22Rv1 (cell line): ENCODE measurements around the gene PRELID3B.
A peak's percentile ranks its signal among the peaks of the same experiment; 100 is the strongest.

Source experiments
- H3K27ac ChIP-seq: fragments of 450-650 bp; 2 replicates; pipeline ENCODE4 v1.5.1; 2017
- CTCF ChIP-seq: fragments of 450-650 bp; IDR thresholded peaks from 2 replicates; pipeline ENCODE4 v1.5.1; 2017; ENCODE audit warnings: mild to moderate bottlenecking
- ZFX ChIP-seq: fragments of 450-650 bp; IDR thresholded peaks from 2 replicates; pipeline ENCODE4 v1.6.1; 2017; ENCODE audit warnings: antibody characterized with exemption, borderline replicate concordance

Gene PRELID3B

GRCh38 chr20:58998656-58999055 is 43.9 kb downstream of the PRELID3B start:
- no peak for TF ChIP-seq CTCF
- no peak for TF ChIP-seq ZFX
- H3K27ac ChIP-seq: no peak overlapping the region

GRCh38 chr20:58997141-58997770 is 45.3 kb downstream of the PRELID3B start:
- H3K27ac ChIP-seq: no peak overlapping the region; the same call in 1 of the 2 replicates
- no peak for TF ChIP-seq ZFX
- TF ChIP-seq CTCF: no peak

GRCh38 chr20:58996226-58996611 is 46.4 kb downstream of the PRELID3B start:
- TF ChIP-seq CTCF: no peak
- no peak for TF ChIP-seq ZFX
- H3K27ac ChIP-seq: peak overlapping the region; percentile 58

- peak overlapping the region; percentile 58 for H3K27ac ChIP-seq
- TF ChIP-seq ZFX (no peak), CTCF (no peak)
These were observed 46.9 kb downstream of the PRELID3B start for GRCh38 chr20:58995461-58996225.

GRCh38 chr20:58994390-58995159 is 48.0 kb downstream of the PRELID3B start:
- no peak for TF ChIP-seq ZFX
- TF ChIP-seq CTCF: no peak
- H3K27ac ChIP-seq: peak overlapping the region; percentile 58

- peak overlapping the region; percentile 58 for H3K27ac ChIP-seq
- no peak for TF ChIP-seq CTCF
- TF ChIP-seq ZFX: no peak
These were observed 49.0 kb downstream of the PRELID3B start for GRCh38 chr20:58993332-58994248.
